Measurements from ENCODE around the gene HSF2BP.

HSF2BP gene

DNA sequence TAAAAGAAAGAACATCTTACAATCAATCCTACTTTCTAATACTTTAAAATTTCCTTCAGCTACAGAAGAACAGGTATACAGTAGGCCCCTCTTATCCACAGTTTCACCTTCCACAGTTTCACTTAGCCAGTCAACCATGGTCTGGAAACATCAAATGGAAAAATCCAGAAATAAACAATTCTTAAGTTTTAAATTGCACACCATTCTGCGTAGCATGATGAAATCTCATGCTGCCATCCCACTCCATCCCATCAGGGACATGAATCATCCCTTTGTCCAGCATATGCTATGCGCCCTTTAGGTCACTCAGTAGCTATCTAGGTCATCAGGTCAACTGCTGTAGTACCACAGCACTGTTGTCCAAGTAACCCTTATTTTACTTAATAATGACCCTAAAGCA lies 67.7 kb downstream of the HSF2BP start:
- TF ChIP-seq Cebpa-rat (IDR thresholded peaks at IDR 0.05), result no peak
- Histone ChIP-seq H3K36me3 (no peaks in the 10 kb centered on the region), H3K9ac (no peak overlapping the region), H3K4me1 (no peaks in the 10 kb centered on the region), H3K27ac (no peak overlapping the region), H3K4me3 (no peak overlapping the region), H3K4me2 (no peak overlapping the region), H4K20me1 (no peaks in the 10 kb centered on the region), H3K9me3 (no peaks in the 10 kb centered on the region; the same call in 1 of the 2 replicates), H3K27me3 (no peaks in the 10 kb centered on the region)

DNA sequence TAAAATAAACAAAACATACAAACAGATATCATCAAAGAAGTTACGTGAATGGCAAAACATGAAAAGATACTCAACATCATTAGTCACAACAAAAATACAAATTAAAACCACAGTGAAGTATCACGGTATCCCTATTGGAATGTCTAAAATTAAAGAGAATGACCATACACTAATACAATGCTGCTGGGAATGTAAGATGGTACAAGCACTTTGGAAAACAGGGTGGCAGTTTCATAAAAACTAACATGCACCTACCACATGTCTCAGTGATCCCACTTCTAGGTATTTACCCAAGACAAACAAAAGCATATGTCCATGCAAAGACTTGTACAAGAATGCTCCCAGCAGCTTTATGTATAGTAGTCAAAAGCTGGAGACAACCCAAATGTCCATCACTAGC lies 69.1 kb downstream of the HSF2BP start:
- Histone ChIP-seq H3K27ac (no peak overlapping the region), H3K4me3 (no peak overlapping the region), H3K27me3 (no peaks in the 10 kb centered on the region), H4K20me1 (no peaks in the 10 kb centered on the region), H3K9ac (no peak overlapping the region), H3K4me2 (no peak overlapping the region), H3K4me1 (no peaks in the 10 kb centered on the region), H3K36me3 (no peaks in the 10 kb centered on the region), H3K9me3 (no peaks in the 10 kb centered on the region)
- no peak for TF ChIP-seq Cebpa-rat (IDR thresholded peaks at IDR 0.05)

DNA sequence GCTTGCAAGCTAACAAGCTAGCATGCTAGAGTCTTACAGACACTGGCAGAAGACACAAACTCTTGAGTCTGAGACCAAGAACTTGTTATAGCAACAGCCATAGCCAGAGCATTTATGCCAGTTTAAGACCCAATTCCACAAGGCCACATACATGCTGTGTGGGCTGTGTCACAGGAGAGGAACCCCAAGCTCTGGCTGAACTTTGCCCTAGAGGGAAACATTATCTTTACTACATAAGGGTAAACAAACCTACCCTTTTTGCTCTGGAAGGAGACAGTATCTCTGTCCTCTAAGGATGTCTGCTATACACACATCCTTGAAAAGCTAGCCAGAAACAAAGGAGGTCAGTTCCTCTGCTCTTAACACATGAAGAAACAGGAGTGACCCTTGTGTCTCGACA lies 70.3 kb downstream of the HSF2BP start:
- no peak overlapping the region for H3K27ac ChIP-seq
- H3K36me3 ChIP-seq, result no peaks in the 10 kb centered on the region
- no peaks in the 10 kb centered on the region for H3K4me1 ChIP-seq
- no peak overlapping the region for H3K4me2 ChIP-seq
- H3K27me3 ChIP-seq, result no peaks in the 10 kb centered on the region
- H3K9ac ChIP-seq, result no peak overlapping the region
- no peaks in the 10 kb centered on the region for H4K20me1 ChIP-seq
- no peaks in the 10 kb centered on the region for H3K9me3 ChIP-seq
- TF ChIP-seq Cebpa-rat (IDR thresholded peaks at IDR 0.05), result no peak
- no peak overlapping the region for H3K4me3 ChIP-seq

DNA sequence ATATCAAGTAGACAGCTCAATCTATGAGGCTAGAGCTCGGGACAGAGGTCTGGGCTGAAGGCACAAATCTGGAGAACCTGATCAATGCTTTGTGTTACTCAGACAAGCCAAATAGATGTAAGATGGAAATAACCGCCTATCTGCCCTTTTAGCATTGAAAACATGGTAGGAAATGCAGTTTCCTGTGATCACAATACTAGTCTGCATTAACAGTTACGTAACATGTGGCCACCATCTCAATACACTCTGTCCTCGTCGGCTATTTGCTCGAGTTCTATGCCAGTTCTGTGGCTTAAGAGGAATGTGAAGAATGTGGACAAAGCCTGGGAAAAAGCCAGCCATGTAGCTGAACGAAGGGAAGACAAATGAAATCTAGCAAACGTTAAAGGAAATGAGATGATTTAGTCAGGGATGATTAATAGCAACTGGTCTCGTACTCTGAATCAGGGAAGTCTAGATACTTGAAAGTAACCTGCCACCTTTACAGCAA lies 73.3 kb downstream of the HSF2BP start:
- no peak for TF ChIP-seq Cebpa-rat (IDR thresholded peaks at IDR 0.05)
- Histone ChIP-seq H3K4me1 (no peaks in the 10 kb centered on the region), H3K27me3 (no peaks in the 10 kb centered on the region), H3K27ac (no peak overlapping the region), H4K20me1 (no peaks in the 10 kb centered on the region), H3K4me3 (no peak overlapping the region), H3K36me3 (no peaks in the 10 kb centered on the region), H3K9me3 (no peaks in the 10 kb centered on the region), H3K4me2 (no peak overlapping the region), H3K9ac (no peak overlapping the region)

DNA sequence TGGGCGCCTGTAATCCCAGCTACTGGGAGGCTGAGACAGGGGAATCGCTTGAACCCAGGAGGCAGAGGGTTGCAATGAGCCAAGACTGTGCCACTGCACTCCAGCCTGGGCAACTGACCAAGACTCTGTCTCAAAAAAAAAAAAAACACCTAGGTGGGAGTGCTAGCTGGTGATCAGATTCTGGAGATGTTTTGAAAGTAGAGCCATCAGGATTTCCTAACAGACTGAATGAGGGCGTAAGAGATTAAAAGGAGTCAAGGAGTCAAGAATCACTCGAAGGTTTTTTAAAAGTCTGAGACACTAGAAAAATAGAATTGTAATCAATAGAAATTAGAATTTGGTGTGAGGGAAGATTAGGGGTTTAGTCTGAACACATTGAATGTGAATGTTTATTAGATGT lies 73.8 kb downstream of the HSF2BP start:
- Histone ChIP-seq H3K4me3 (no peak overlapping the region), H3K9ac (no peak overlapping the region), H3K9me3 (no peaks in the 10 kb centered on the region), H3K27ac (no peak overlapping the region), H3K4me1 (no peaks in the 10 kb centered on the region), H3K27me3 (no peaks in the 10 kb centered on the region), H3K36me3 (no peaks in the 10 kb centered on the region), H3K4me2 (no peak overlapping the region), H4K20me1 (no peaks in the 10 kb centered on the region)
- no peak for TF ChIP-seq Cebpa-rat (IDR thresholded peaks at IDR 0.05)

DNA sequence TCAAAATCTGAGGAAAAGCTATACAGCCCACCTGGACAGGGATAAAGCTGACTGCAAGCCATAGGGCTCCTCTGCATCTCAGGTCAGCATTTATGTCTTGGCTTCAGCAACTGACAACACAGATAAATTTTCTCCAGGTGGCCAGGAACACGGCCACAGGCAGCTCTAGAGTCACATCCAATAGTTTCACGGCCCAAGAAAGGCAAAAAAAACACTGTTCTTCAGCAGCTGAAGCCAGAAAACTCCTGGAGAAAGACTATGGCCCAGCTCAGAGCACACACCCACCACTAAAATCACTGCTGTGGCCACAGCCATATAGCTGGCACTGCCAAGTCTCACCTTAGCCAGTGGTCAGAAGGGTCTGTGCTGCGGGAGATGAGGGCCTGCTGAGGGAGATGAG lies 77.8 kb downstream of the HSF2BP start:
- no peaks in the 10 kb centered on the region for H3K27me3 ChIP-seq
- TF ChIP-seq Cebpa-rat (IDR thresholded peaks at IDR 0.05), result no peak
- no peak overlapping the region for H3K4me2 ChIP-seq
- no peaks in the 10 kb centered on the region for H3K36me3 ChIP-seq
- H3K9ac ChIP-seq, result no peak overlapping the region
- no peak overlapping the region for H3K27ac ChIP-seq
- no peaks in the 10 kb centered on the region for H3K4me1 ChIP-seq
- H3K9me3 ChIP-seq, result no peaks in the 10 kb centered on the region
- no peak overlapping the region for H3K4me3 ChIP-seq
- no peaks in the 10 kb centered on the region for H4K20me1 ChIP-seq

DNA sequence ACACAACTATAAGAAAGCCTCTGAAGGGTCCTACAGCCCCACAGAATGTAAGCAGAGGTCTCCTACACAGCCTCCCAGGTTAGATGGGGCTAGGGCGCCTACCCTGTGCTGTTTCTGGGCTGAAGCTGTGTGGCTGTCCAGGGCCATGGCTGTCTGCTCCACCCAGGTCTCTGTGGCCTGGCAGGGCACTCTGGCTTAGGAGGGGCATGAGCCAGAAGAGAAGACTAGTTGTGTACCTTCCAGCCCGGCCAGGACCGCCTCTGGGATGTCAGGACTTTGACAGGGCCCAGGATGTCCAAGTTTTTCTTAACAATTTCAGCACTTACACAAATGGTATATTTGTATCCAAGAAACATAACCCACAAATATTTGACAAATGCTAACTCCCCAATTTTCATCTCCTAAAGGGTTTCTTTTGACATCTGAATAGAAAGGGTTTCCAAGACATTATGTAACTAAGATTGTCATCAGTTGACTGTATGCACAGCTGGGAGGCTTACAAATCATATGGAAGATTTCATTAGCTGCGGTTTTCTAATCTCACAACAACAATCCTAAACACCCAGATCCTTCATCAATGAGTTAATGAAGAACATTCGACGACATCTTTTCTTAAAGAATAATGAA lies 80.5 kb downstream of the HSF2BP start:
- no peak overlapping the region for H3K4me3 ChIP-seq
- H3K9ac ChIP-seq, result no peak overlapping the region
- no peaks in the 10 kb centered on the region for H4K20me1 ChIP-seq
- H3K4me1 ChIP-seq, result peaks cover 22% of the 10 kb centered on the region
- no peaks in the 10 kb centered on the region for H3K36me3 ChIP-seq
- no peak overlapping the region for H3K27ac ChIP-seq
- H3K27me3 ChIP-seq, result no peaks in the 10 kb centered on the region
- H3K9me3 ChIP-seq, result no peaks in the 10 kb centered on the region
- TF ChIP-seq Cebpa-rat (IDR thresholded peaks at IDR 0.05), result no peak
- H3K4me2 ChIP-seq, result no peak overlapping the region

DNA sequence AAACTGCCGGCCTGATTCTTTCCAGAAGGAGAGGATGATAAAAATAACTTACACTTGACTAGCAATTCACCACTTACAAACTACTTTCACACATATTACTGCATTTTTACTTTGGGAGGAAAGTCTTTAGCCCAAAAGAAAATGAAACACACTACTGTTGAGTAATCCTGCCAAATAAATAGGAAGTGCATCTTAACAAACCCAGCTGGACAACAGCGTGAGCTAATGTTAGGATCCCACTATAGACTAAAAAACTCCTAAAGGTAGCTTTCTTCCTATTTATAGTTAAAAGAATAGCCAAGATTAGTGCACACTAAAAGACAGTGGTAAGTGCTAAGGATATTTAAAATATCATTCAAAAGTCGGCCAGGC lies 83.8 kb downstream of the HSF2BP start:
- Histone ChIP-seq H4K20me1 (no peaks in the 10 kb centered on the region), H3K36me3 (no peaks in the 10 kb centered on the region), H3K9me3 (no peaks in the 10 kb centered on the region), H3K27me3 (no peaks in the 10 kb centered on the region), H3K4me1 (peaks cover 32% of the 10 kb centered on the region), H3K4me2 (peak overlapping the region; percentile 56), H3K27ac (0 out of 2 replicates have a peak overlapping the region, but pooled peaks have one; percentile 8), H3K4me3 (no peak overlapping the region), H3K9ac (no peak overlapping the region)
- no peak for TF ChIP-seq Cebpa-rat (IDR thresholded peaks at IDR 0.05)

DNA sequence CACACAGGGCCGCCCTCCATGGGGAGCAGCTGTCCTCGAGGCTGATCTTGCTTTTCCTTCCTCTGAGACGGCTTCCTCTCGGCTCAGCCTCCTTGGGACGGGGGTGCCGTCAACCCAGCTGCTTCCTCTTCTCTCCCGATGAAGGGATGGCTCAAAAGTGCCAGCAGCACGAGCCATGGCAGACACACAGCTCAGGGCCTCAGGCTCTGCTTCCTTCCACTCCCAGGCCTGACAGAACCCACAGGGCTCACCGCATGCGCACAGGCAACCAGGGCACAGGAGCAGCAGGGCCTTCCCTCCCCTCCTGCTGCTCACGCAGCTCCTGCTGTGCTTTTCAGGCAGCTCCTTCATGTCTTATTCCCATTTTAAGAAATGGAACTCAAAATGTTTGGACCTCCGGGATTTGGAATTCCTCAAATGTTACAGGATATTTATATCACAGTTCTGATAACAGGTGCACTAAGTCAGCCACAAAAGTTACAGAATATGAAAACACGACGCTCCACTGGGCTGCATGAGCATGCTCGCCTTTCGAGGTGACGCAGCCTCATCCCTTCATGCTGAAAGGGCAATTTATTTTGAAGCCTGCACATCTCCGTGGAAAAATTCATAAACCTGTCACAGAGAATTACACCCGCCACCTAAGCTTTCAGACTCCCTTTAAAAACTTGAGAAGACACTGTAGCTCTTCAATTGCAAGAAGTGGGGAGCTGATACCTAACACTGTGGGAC lies 84.4 kb downstream of the HSF2BP start:
- TF ChIP-seq Cebpa-rat (IDR thresholded peaks at IDR 0.05), result no peak
- H4K20me1 ChIP-seq, result no peaks in the 10 kb centered on the region
- H3K4me1 ChIP-seq, result peaks cover 32% of the 10 kb centered on the region
- H3K4me2 ChIP-seq, result peak overlapping the region; percentile 56
- no peaks in the 10 kb centered on the region for H3K36me3 ChIP-seq
- H3K9ac ChIP-seq, result no peak overlapping the region; the same call in 1 of the 2 replicates
- no peaks in the 10 kb centered on the region for H3K9me3 ChIP-seq
- H3K27ac ChIP-seq, result peak overlapping the region; percentile 24; the same call in 1 of the 2 replicates
- no peaks in the 10 kb centered on the region for H3K27me3 ChIP-seq
- H3K4me3 ChIP-seq, result no peak overlapping the region

DNA sequence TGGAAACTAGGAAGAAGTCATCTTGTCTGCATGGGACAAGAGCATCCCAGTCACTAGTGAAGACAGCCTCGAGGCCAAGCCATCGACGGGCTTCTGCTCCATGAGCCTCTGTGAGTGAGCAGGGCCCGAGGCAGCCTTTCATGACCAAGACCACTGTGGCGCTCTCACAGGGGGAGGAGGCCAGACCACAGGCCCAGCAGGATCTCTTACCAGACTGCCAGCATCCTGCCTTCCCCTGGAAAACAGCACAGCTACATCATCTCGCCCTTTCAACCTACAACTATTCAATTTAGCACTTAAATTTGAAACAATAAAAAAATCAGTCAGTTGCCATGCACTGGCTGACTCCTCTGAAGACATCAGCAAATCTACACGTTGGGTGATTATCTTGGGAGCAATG lies 85.4 kb downstream of the HSF2BP start:
- Histone ChIP-seq H3K9ac (no peak overlapping the region), H3K4me1 (peaks cover 32% of the 10 kb centered on the region), H3K4me3 (no peak overlapping the region), H3K27ac (no peak overlapping the region), H3K36me3 (no peaks in the 10 kb centered on the region), H3K27me3 (no peaks in the 10 kb centered on the region), H3K9me3 (no peaks in the 10 kb centered on the region), H3K4me2 (peak overlapping the region; percentile 56), H4K20me1 (no peaks in the 10 kb centered on the region)
- no peak for TF ChIP-seq Cebpa-rat (IDR thresholded peaks at IDR 0.05)
